ENCODE data around the gene KCNT2. TPM values are rescaled to one million over a fixed set of nuclear protein-coding genes. Genes with fewer than 3 reads are reported as not detected.

Gene KCNT2
- total and polyA plus RNA-seq, 2 donors (not counting 3 experiments of a cell fraction or from before 2014, with no cell fraction given) = 0.46 to 1.6 TPM

DNA sequence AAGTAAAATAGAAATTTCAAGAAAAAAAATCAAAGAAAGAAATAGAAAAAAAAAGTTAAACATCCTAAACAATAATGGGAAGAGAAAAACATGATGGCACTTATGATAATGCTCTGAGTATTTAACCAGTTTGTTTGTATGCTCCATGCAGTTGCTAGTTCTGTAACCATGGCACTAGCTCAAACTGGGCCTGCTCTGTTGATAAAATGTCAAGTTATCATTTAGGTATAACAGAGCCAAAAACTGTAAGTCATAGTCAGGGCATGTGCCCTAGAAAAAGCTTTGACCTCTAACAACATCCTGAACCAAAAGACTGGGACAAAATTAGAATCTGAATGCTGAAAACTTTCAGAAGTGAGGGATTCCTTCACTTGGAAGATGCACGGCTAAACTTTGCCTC is 148.9 kb downstream of the KCNT2 start:
- H3K9me1 ChIP-seq (replicated peaks; ENCODE audit: control insufficient read depth, extremely low read depth, insufficient read depth, low read length) = no peaks in the 10 kb centered on the region
- dilution Hi-C loops (cut with MboI; ENCODE audit: extremely low pct_ligation_motif_present, low sequenced_read_pairs) (no loop called here), intact Hi-C loops (cut with micrococcal nuclease) (no loop called here)
- H4K20me1 ChIP-seq (replicated peaks; ENCODE audit: control insufficient read depth, extremely low read depth, insufficient read depth, low read length) = no peaks in the 10 kb centered on the region
- POLR2A ChIA-PET = no interaction called here
- no peaks in the 10 kb centered on the region for H3K27me3 ChIP-seq (ENCODE audit: control insufficient read depth in 2 of 2, insufficient read depth in 2 of 2, low read length in 2 of 2)
- FAIRE-seq (no peak), DNase-seq (ENCODE audit: low read depth, low spot score) (no peak)
- no peak overlapping the region for H3K27ac ChIP-seq (ENCODE audit: insufficient read depth, low read depth, low read length)
- H3K4me3 ChIP-seq (replicated peaks in 1 of 3; ENCODE audit: insufficient read depth in 1 of 3, low read depth in 1 of 3, low read length in 3 of 3) = no peak overlapping the region
- H3K9me3 ChIP-seq (replicated peaks; ENCODE audit: control insufficient read depth, insufficient read depth, low read length) = no peaks in the 10 kb centered on the region
- H2AFZ ChIP-seq (ENCODE audit: low read depth, low read length) = no peak overlapping the region
- H3K36me3 ChIP-seq (ENCODE audit: control insufficient read depth in 2 of 2, extremely low read depth in 1 of 2, insufficient read depth in 2 of 2, low read length in 2 of 2) = no peaks in the 10 kb centered on the region
- H3K79me2 ChIP-seq (ENCODE audit: control insufficient read depth, insufficient read depth, low read length) = no peaks in the 10 kb centered on the region
- no TSS peak for BruUV-seq (replicated peaks)
- CTCF ChIA-PET = no interaction called here
- TF ChIP-seq MYC (IDR thresholded peaks at IDR 0.05; ENCODE audit: low read depth, low read length) (no peak), POLR2AphosphoS5 (IDR thresholded peaks at IDR 0.05; ENCODE audit: insufficient read depth, low read depth, low read length) (no peak), FOS (IDR thresholded peaks at IDR 0.05; ENCODE audit: borderline replicate concordance, insufficient read depth, low read length) (no peak), POLR2A (IDR thresholded peaks at IDR 0.05; ENCODE audit: low read depth, low read length) (no peak), JUN (IDR thresholded peaks at IDR 0.05; ENCODE audit: borderline replicate concordance, insufficient read depth, insufficient read length, low read depth) (no peak), EZH2 (IDR thresholded peaks at IDR 0.05; ENCODE audit: borderline replicate concordance, low read depth, low read length, severe bottlenecking) (no peak), GATA2 (IDR thresholded peaks at IDR 0.05; ENCODE audit: insufficient read depth, insufficient read length, low read depth, low read length) (no peak)
- TF ChIP-seq, protein P1, sequence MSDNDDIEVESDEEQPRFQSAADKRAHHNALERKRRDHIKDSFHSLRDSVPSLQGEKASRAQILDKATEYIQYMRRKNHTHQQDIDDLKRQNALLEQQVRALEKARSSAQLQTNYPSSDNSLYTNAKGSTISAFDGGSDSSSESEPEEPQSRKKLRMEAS (IDR thresholded peaks at IDR 0.05; ENCODE audit: insufficient read depth, insufficient read length) = no peak
- TF ChIP-seq, protein P2, sequence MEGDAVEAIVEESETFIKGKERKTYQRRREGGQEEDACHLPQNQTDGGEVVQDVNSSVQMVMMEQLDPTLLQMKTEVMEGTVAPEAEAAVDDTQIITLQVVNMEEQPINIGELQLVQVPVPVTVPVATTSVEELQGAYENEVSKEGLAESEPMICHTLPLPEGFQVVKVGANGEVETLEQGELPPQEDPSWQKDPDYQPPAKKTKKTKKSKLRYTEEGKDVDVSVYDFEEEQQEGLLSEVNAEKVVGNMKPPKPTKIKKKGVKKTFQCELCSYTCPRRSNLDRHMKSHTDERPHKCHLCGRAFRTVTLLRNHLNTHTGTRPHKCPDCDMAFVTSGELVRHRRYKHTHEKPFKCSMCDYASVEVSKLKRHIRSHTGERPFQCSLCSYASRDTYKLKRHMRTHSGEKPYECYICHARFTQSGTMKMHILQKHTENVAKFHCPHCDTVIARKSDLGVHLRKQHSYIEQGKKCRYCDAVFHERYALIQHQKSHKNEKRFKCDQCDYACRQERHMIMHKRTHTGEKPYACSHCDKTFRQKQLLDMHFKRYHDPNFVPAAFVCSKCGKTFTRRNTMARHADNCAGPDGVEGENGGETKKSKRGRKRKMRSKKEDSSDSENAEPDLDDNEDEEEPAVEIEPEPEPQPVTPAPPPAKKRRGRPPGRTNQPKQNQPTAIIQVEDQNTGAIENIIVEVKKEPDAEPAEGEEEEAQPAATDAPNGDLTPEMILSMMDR (IDR thresholded peaks at IDR 0.05; ENCODE audit: extremely low read depth in 1 of 2, insufficient read depth in 1 of 2, low read depth in 1 of 2, low read length in 2 of 2) = no peak
- no peaks in the 10 kb centered on the region for H3K4me1 ChIP-seq (ENCODE audit: control insufficient read depth, extremely low read depth, insufficient read depth, low read length)
- no peak overlapping the region for H3K4me2 ChIP-seq (ENCODE audit: insufficient read depth, low read length)
- H3K9ac ChIP-seq (replicated peaks; ENCODE audit: extremely low read depth, insufficient read depth, low read length) = no peak overlapping the region
